Measurements from ENCODE around the gene DBF4B. TPM values are rescaled to one million over a fixed set of nuclear protein-coding genes. Genes with fewer than 3 reads are reported as not detected.
"Not testable (repeated sequence)": the region's sequence is repeated elsewhere in the genome, so short reads cannot be mapped to it uniquely, and the experiment has no call there.

DBF4B gene
- total and polyA plus RNA-seq, 2 donors, result 3.5 to 5.2 TPM

DNA sequence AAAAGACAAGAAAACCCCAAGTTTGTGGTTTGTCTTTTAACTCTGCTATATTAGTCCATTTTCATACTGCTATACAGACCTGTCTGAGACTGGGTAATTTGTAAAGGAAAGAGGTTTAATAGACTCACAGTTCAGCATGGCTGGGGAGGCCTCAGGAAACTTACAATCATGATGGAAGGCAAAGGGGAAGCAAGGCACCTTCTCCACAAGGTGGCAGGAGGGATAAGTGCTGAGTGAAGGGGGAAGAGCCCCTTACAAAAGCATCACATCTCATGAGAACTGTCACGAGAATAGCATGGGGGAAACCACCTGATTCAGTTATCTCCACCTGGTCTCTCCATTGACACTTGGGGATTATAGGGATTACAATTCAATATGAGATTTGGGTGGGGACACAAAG, 36.8 kb downstream of the DBF4B start:
- Histone ChIP-seq H3K9me3 (ENCODE audit: control insufficient read depth in 2 of 2, insufficient read depth in 1 of 2, low read length in 1 of 2) (no peaks in the 10 kb centered on the region), H3K4me3 (ENCODE audit: low read length in 2 of 2) (no peak overlapping the region), H3K36me3 (ENCODE audit: control insufficient read depth in 2 of 2, insufficient read depth in 2 of 2, low read length in 1 of 2) (peaks cover 20 to 40% of the 10 kb centered on the region in 2 donors), H3K4me1 (ENCODE audit: control insufficient read depth in 2 of 2, insufficient read depth in 2 of 2, low read length in 2 of 2) (no peaks in the 10 kb centered on the region), H3K27ac (ENCODE audit: low read depth in 1 of 2, low read length in 1 of 2) (no peak overlapping the region), H3K27me3 (ENCODE audit: control insufficient read depth in 2 of 2, insufficient read depth in 1 of 2, low read length in 1 of 2) (no peaks in the 10 kb centered on the region)
- 94% methylated on average over 1 of the region's 1 CpG for WGBS
- DNase-seq (ENCODE audit: low read depth in 6 of 9, low spot score in 9 of 9), result no peak

DNA sequence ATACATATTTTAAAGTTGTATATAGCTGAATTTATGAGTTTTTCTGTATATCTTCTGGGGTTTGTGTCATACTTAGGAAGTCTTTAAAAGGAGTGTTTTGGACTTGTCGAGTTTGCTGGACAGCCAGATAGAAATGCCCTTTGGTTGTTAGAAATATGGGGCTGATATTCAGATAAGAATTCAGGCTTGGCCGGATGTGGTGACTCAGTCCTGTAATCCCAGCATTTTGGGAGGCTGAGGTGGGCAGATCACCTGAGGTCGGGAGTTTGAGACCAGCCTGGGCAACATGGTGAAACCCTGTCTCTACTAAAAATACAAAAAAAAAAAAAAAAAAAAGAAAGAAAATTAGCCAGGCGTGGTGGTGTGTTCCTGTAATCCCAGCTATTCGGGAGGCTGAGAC, 37.3 kb downstream of the DBF4B start:
- peaks cover 24 to 44% of the 10 kb centered on the region in 2 donors for H3K36me3 ChIP-seq (ENCODE audit: control insufficient read depth in 2 of 2, insufficient read depth in 2 of 2, low read length in 1 of 2)
- H3K4me1 ChIP-seq (ENCODE audit: control insufficient read depth in 2 of 2, insufficient read depth in 2 of 2, low read length in 2 of 2); H3K9me3 ChIP-seq (ENCODE audit: control insufficient read depth in 2 of 2, insufficient read depth in 1 of 2, low read length in 1 of 2); H3K27me3 ChIP-seq (ENCODE audit: control insufficient read depth in 2 of 2, insufficient read depth in 1 of 2, low read length in 1 of 2); H3K27ac ChIP-seq (ENCODE audit: low read depth in 1 of 2, low read length in 1 of 2); DNase-seq (ENCODE audit: low read depth in 6 of 9, low spot score in 9 of 9); H3K4me3 ChIP-seq (ENCODE audit: low read length in 2 of 2): not testable (repeated sequence)
- 96% methylated on average over 5 of the region's 5 CpGs for WGBS

DNA sequence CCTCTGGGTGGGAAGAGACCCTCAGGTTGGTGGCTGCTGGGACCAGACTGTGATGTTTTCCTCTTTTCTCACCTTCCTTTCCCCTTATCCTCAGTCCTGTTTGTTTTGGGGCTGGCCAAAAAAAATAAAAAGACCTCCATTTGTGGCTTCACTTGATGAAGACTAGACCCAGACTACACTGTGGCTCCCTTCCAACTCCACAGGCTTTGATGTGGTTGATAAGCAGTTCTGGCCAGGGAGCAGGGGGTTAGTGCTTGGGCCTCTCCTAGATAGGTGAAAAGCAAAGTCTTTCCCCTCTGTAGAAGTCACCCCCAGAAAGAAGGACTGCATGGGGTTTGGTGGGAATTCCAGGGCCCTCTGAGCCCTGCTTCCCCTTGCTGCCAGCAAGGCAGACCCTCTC, 39.1 kb downstream of the DBF4B start:
- no peaks in the 10 kb centered on the region for H3K9me3 ChIP-seq (ENCODE audit: control insufficient read depth in 2 of 2, insufficient read depth in 1 of 2, low read length in 1 of 2)
- H3K27ac ChIP-seq (ENCODE audit: low read depth in 1 of 2, low read length in 1 of 2), result no peak overlapping the region
- H3K27me3 ChIP-seq (ENCODE audit: control insufficient read depth in 2 of 2, insufficient read depth in 1 of 2, low read length in 1 of 2), result no peaks in the 10 kb centered on the region
- H3K36me3 ChIP-seq (ENCODE audit: control insufficient read depth in 2 of 2, insufficient read depth in 2 of 2, low read length in 1 of 2), result peaks cover 30 to 38% of the 10 kb centered on the region in 2 donors
- H3K4me1 ChIP-seq (ENCODE audit: control insufficient read depth in 2 of 2, insufficient read depth in 2 of 2, low read length in 2 of 2), result no peaks in the 10 kb centered on the region
- H3K4me3 ChIP-seq (ENCODE audit: low read length in 2 of 2), result no peak overlapping the region
- no peak for DNase-seq (ENCODE audit: low read depth in 6 of 9, low spot score in 9 of 9)

DNA sequence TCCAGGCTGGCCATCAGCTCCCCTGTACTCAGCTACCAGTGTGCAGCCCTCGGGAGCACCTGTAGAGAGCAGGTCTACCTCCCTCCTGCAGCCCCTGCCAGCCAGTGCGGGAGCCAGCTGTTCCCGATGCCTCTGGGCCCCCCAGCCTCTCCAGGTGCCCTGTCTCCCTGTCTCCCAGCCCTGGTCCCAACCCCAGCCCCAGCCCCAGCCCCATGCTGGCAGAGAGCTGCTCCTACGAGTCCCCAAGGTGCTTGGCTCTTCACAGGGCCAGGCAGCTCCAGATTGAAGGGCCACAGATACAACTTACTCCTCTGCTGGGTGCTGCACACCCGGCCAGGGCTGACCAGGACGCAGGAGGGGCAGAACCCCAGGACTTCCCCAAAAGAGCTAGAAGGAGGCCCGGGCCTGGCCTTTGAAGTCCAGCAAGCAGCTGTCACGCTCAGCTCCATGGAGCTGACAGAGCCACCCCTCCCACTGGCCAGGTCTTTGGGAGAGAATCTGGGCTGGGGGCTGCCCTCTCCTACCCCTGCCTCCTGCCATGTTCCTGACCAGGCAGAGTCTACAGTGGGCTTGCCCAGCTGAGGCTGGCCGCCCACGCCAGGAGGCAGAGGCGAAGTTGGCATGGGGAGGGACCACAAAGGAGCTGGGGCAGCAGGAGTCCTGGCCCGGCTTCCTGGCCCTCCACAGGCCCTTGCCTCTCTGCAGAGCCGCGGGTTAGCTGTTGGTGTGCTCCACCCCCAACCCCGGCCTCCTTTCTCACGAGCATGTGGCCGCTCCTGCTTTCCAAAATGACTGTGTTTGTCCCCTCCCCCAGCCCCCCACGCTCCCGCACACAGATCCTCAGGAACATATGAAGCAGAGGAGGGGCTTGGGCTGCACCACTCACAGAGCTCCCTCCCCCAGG, 40.9 kb downstream of the DBF4B start:
- no peak for DNase-seq (ENCODE audit: low read depth in 6 of 9, low spot score in 9 of 9)
- 97% methylated on average over 19 of the region's 19 CpGs for WGBS
- Histone ChIP-seq H3K27ac (ENCODE audit: low read depth in 1 of 2, low read length in 1 of 2) (no peak overlapping the region), H3K4me1 (ENCODE audit: control insufficient read depth in 2 of 2, insufficient read depth in 2 of 2, low read length in 2 of 2) (no peaks in the 10 kb centered on the region), H3K36me3 (ENCODE audit: control insufficient read depth in 2 of 2, insufficient read depth in 2 of 2, low read length in 1 of 2) (peaks cover 30 to 38% of the 10 kb centered on the region in 2 donors), H3K9me3 (ENCODE audit: control insufficient read depth in 2 of 2, insufficient read depth in 1 of 2, low read length in 1 of 2) (no peaks in the 10 kb centered on the region), H3K27me3 (ENCODE audit: control insufficient read depth in 2 of 2, insufficient read depth in 1 of 2, low read length in 1 of 2) (no peaks in the 10 kb centered on the region), H3K4me3 (ENCODE audit: low read length in 2 of 2) (no peak overlapping the region)

DNA sequence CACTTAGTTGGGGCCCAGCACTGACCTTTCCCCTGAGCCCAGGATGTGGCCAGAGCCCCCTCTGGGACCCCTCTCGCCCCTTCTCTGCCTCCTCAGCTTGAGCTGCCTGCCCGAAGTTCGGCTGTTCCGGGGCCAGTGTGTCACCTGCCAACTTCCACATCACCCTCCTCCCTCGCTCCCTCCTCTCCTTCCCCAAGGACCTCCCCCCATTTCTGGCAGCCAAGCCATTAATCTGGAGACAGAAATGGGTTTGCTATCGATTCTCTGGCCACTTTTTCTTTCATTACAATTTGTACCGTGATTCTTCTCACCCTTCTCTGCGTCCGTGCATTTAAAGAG, 41.5 kb downstream of the DBF4B start:
- 90% methylated on average over 9 of the region's 9 CpGs for WGBS
- DNase-seq (ENCODE audit: low read depth in 6 of 9, low spot score in 9 of 9), result no peak
- H3K36me3 ChIP-seq (ENCODE audit: control insufficient read depth in 2 of 2, insufficient read depth in 2 of 2, low read length in 1 of 2), result peaks cover 30 to 38% of the 10 kb centered on the region in 2 donors
- no peaks in the 10 kb centered on the region for H3K27me3 ChIP-seq (ENCODE audit: control insufficient read depth in 2 of 2, insufficient read depth in 1 of 2, low read length in 1 of 2)
- no peaks in the 10 kb centered on the region for H3K9me3 ChIP-seq (ENCODE audit: control insufficient read depth in 2 of 2, insufficient read depth in 1 of 2, low read length in 1 of 2)
- H3K4me1 ChIP-seq (ENCODE audit: control insufficient read depth in 2 of 2, insufficient read depth in 2 of 2, low read length in 2 of 2), result no peaks in the 10 kb centered on the region
- no peak overlapping the region for H3K4me3 ChIP-seq (ENCODE audit: low read length in 2 of 2)
- no peak overlapping the region for H3K27ac ChIP-seq (ENCODE audit: low read depth in 1 of 2, low read length in 1 of 2)

- no peaks in the 10 kb centered on the region for H3K4me1 ChIP-seq (ENCODE audit: control insufficient read depth in 2 of 2, insufficient read depth in 2 of 2, low read length in 2 of 2)
- peaks cover 0 to 3% of the 10 kb centered on the region in 2 donors for H3K27me3 ChIP-seq (ENCODE audit: control insufficient read depth in 2 of 2, insufficient read depth in 1 of 2, low read length in 1 of 2)
- DNase-seq (ENCODE audit: low read depth in 6 of 9, low spot score in 9 of 9), result no peak
- WGBS, result 96% methylated on average over 7 of the region's 7 CpGs
- H3K9me3 ChIP-seq (ENCODE audit: control insufficient read depth in 2 of 2, insufficient read depth in 1 of 2, low read length in 1 of 2), result no peaks in the 10 kb centered on the region
- no peak overlapping the region for H3K27ac ChIP-seq (ENCODE audit: low read depth in 1 of 2, low read length in 1 of 2)
- peaks cover 30 to 38% of the 10 kb centered on the region in 2 donors for H3K36me3 ChIP-seq (ENCODE audit: control insufficient read depth in 2 of 2, insufficient read depth in 2 of 2, low read length in 1 of 2)
- H3K4me3 ChIP-seq (ENCODE audit: low read length in 2 of 2), result no peak overlapping the region
Observed at GRCh38 chr17:44751331-44751730, 42.9 kb downstream of the DBF4B start.

- Histone ChIP-seq H3K27ac (ENCODE audit: low read depth in 1 of 2, low read length in 1 of 2) (no peak overlapping the region), H3K9me3 (ENCODE audit: control insufficient read depth in 2 of 2, insufficient read depth in 1 of 2, low read length in 1 of 2) (no peaks in the 10 kb centered on the region), H3K4me1 (ENCODE audit: control insufficient read depth in 2 of 2, insufficient read depth in 2 of 2, low read length in 2 of 2) (no peaks in the 10 kb centered on the region), H3K27me3 (ENCODE audit: control insufficient read depth in 2 of 2, insufficient read depth in 1 of 2, low read length in 1 of 2) (peaks cover under 1 to 6% of the 10 kb centered on the region in 2 donors), H3K4me3 (ENCODE audit: low read length in 2 of 2) (no peak overlapping the region), H3K36me3 (ENCODE audit: control insufficient read depth in 2 of 2, insufficient read depth in 2 of 2, low read length in 1 of 2) (peaks cover 30 to 38% of the 10 kb centered on the region in 2 donors)
- 97% methylated on average over 10 of the region's 10 CpGs for WGBS
- no peak for DNase-seq (ENCODE audit: low read depth in 6 of 9, low spot score in 9 of 9)
Observed at GRCh38 chr17:44751806-44752205, 43.3 kb downstream of the DBF4B start.

DNA sequence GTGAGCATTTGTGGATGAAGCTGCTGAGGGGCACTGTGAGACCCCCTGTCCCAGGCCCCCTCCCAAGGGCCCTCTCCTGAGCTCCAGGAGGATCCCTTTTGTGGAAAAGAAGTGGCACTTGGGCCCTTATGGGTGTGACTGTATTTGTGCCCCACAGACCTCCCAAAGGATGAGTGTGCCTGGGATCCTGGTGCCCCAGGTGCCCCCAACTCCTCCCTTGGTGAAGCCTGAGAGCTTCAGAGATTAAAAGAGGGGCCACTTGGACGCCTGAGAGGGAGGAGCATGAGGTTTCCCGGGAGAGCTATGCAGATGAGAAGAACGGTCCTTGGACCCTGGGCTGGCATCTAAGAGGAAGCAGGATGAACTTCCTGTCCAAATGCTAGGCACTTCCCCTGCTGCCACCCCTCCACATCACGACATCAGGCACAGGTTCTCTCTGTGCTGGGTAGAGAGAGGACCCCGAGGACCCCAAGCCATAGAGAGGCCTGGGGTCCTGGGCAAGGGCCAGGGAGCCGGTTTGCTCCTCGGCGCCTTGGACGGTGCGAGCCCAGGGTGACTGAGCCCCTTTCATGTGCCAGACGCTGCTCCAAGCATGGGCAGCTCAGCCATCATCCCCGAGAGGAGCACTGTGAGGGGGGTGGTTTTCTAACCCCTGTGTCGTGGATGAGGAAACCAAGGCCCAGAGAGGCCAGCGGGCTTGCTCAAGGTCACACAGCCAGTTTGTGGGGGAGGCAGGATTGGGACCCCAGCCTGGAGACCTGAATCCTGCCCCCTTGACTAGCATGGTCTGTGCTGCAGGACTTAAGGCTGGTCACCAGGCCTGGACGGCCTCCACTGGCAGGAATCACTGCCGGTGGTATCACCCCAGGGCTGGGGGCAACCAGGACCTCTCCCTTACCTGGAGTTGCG, 44.7 kb downstream of the DBF4B start:
- H3K27me3 ChIP-seq (ENCODE audit: control insufficient read depth in 2 of 2, insufficient read depth in 1 of 2, low read length in 1 of 2), result peaks cover 14 to 20% of the 10 kb centered on the region in 2 donors
- peaks cover 20 to 26% of the 10 kb centered on the region in 2 donors for H3K36me3 ChIP-seq (ENCODE audit: control insufficient read depth in 2 of 2, insufficient read depth in 2 of 2, low read length in 1 of 2)
- 96% methylated on average over 17 of the region's 17 CpGs for WGBS
- DNase-seq (ENCODE audit: low read depth in 6 of 9, low spot score in 9 of 9), result no peak
- no peak overlapping the region for H3K27ac ChIP-seq (ENCODE audit: low read depth in 1 of 2, low read length in 1 of 2)
- H3K4me3 ChIP-seq (ENCODE audit: low read length in 2 of 2), result no peak overlapping the region
- H3K4me1 ChIP-seq (ENCODE audit: control insufficient read depth in 2 of 2, insufficient read depth in 2 of 2, low read length in 2 of 2), result no peaks in the 10 kb centered on the region
- no peaks in the 10 kb centered on the region for H3K9me3 ChIP-seq (ENCODE audit: control insufficient read depth in 2 of 2, insufficient read depth in 1 of 2, low read length in 1 of 2)

GRCh38 chr17:44754276-44754675, 45.8 kb downstream of the DBF4B start:
- Histone ChIP-seq H3K9me3 (ENCODE audit: control insufficient read depth in 2 of 2, insufficient read depth in 1 of 2, low read length in 1 of 2) (no peaks in the 10 kb centered on the region), H3K4me1 (ENCODE audit: control insufficient read depth in 2 of 2, insufficient read depth in 2 of 2, low read length in 2 of 2) (peaks cover 0 to under 1% of the 10 kb centered on the region in 2 donors), H3K27me3 (ENCODE audit: control insufficient read depth in 2 of 2, insufficient read depth in 1 of 2, low read length in 1 of 2) (peaks cover 24 to 29% of the 10 kb centered on the region in 2 donors), H3K36me3 (ENCODE audit: control insufficient read depth in 2 of 2, insufficient read depth in 2 of 2, low read length in 1 of 2) (peaks cover 14 to 15% of the 10 kb centered on the region in 2 donors), H3K27ac (ENCODE audit: low read depth in 1 of 2, low read length in 1 of 2) (no peak overlapping the region), H3K4me3 (ENCODE audit: low read length in 2 of 2) (no peak overlapping the region)
- no peak for DNase-seq (ENCODE audit: low read depth in 6 of 9, low spot score in 9 of 9)
- WGBS, result 92% methylated on average over 7 of the region's 7 CpGs
